Lower leg skin (tissue), 3 donors: ENCODE results near the gene TBC1D22A.

Experiments
- POLR2A ChIP-seq, 2 donors: fragments of 450-650 bp; IDR thresholded peaks; one replicate each; pipeline ENCODE4 v1.6.1; 2016 to 2017; ENCODE audit warnings: antibody characterized with exemption in 2 of 2, mild to moderate bottlenecking in 1 of 2, moderate library complexity in 1 of 2
- TF ChIP-seq, protein P1 (sequence below), 3 donors: fragments of 450-650 bp; IDR thresholded peaks; one replicate each; pipeline ENCODE4 v1.5.1; 2016; ENCODE audit warnings: antibody characterized with exemption in 3 of 3, mild to moderate bottlenecking in 3 of 3, moderate library complexity in 2 of 3

- no peak for TF ChIP-seq POLR2A (IDR thresholded peaks at IDR 0.05)
- TF ChIP-seq, protein P1, sequence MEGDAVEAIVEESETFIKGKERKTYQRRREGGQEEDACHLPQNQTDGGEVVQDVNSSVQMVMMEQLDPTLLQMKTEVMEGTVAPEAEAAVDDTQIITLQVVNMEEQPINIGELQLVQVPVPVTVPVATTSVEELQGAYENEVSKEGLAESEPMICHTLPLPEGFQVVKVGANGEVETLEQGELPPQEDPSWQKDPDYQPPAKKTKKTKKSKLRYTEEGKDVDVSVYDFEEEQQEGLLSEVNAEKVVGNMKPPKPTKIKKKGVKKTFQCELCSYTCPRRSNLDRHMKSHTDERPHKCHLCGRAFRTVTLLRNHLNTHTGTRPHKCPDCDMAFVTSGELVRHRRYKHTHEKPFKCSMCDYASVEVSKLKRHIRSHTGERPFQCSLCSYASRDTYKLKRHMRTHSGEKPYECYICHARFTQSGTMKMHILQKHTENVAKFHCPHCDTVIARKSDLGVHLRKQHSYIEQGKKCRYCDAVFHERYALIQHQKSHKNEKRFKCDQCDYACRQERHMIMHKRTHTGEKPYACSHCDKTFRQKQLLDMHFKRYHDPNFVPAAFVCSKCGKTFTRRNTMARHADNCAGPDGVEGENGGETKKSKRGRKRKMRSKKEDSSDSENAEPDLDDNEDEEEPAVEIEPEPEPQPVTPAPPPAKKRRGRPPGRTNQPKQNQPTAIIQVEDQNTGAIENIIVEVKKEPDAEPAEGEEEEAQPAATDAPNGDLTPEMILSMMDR (IDR thresholded peaks at IDR 0.05), result no peak
Measured at GRCh38 chr22:47046411-47047065, 284.1 kb downstream of the TBC1D22A start.
